GM23338 (cell line): ENCODE results near the gene SETD1B. TPM values are rescaled to one million over a fixed set of nuclear protein-coding genes. Genes with fewer than 3 reads are reported as not detected.

Experiments
- ATAC-seq: fragments of 200-7000 bp; cut with Tn5 transposase; 3 replicates; pipeline ENCODE4 v1.9.1; 2020
- DNase-seq: peaks from one replicate; pipeline ENCODE4 v3.0.0-alpha.2; 2015; ENCODE audit warnings: low spot score
- H2AFZ ChIP-seq: fragments of 200-600 bp; sonication (generic); 2 replicates; pipeline ENCODE4 v1.8.0; 2016; ENCODE audit warnings: antibody characterized with exemption, mild to moderate bottlenecking, moderate library complexity
- H3F3A ChIP-seq: fragments of 200-600 bp; sonication (generic); replicated peaks from 2 replicates; pipeline ENCODE4 v1.8.0; 2017; ENCODE audit warnings: antibody characterized with exemption, mixed run types, low read depth
- H3K27ac ChIP-seq: fragments of 200-600 bp; sonication (generic); 2 replicates; pipeline ENCODE4 v1.6.1; 2016; ENCODE audit warnings: low read depth
- H3K27me3 ChIP-seq: fragments of 200-600 bp; sonication (generic); 2 replicates; pipeline ENCODE4 v1.8.0; 2016; ENCODE audit warnings: mild to moderate bottlenecking, mixed run types, moderate library complexity; ENCODE audit not compliant: insufficient read depth
- H3K36me3 ChIP-seq: fragments of 200-600 bp; sonication (generic); 2 replicates; pipeline ENCODE4 v1.8.0; 2016; ENCODE audit warnings: mild to moderate bottlenecking; ENCODE audit not compliant: insufficient read depth
- H3K4me1 ChIP-seq: fragments of 200-600 bp; sonication (generic); 2 replicates; pipeline ENCODE4 v1.8.0; 2016; ENCODE audit warnings: mild to moderate bottlenecking, moderate library complexity; ENCODE audit not compliant: insufficient read depth
- H3K4me2 ChIP-seq: fragments of 200-600 bp; sonication (generic); 2 replicates; pipeline ENCODE4 v1.7.1; 2017; ENCODE audit warnings: mixed run types
- H3K4me3 ChIP-seq: fragments of 200-600 bp; sonication (generic); 2 replicates; pipeline ENCODE4 v1.6.1; 2016; ENCODE audit warnings: mixed run types
- H3K79me2 ChIP-seq: fragments of 200-600 bp; sonication (generic); replicated peaks from 2 replicates; pipeline ENCODE4 v1.8.0; 2017; ENCODE audit warnings: mild to moderate bottlenecking; ENCODE audit not compliant: insufficient read depth
- H3K9me2 ChIP-seq: fragments of 200-600 bp; sonication (generic); 2 replicates; pipeline ENCODE4 v1.8.0; 2017; ENCODE audit not compliant: insufficient read depth
- H4K20me1 ChIP-seq: fragments of 200-600 bp; sonication (generic); replicated peaks from 2 replicates; pipeline ENCODE4 v1.8.0; 2017; ENCODE audit warnings: mild to moderate bottlenecking; ENCODE audit not compliant: insufficient read depth
- H3K27ac Mint-ChIP-seq: 2 replicates; pipeline ENCODE4 v1.8.0; 2020; ENCODE audit warnings: inconsistent platforms, mild to moderate bottlenecking, moderate library complexity, mixed read lengths
- H3K27me3 Mint-ChIP-seq: 3 replicates; pipeline ENCODE4 v1.8.0; 2022; ENCODE audit warnings: low read depth, mild to moderate bottlenecking, moderate library complexity, mixed read lengths, inconsistent platforms; ENCODE audit not compliant: insufficient read depth, poor library complexity
- H3K36me3 Mint-ChIP-seq: 3 replicates; pipeline ENCODE4 v1.8.0; 2021; ENCODE audit warnings: low read depth, mild to moderate bottlenecking, inconsistent platforms, moderate library complexity, mixed read lengths
- H3K4me1 Mint-ChIP-seq: 3 replicates; pipeline ENCODE4 v1.8.0; 2020; ENCODE audit warnings: mild to moderate bottlenecking, inconsistent platforms, mixed read lengths
- H3K4me3 Mint-ChIP-seq: 3 replicates; pipeline ENCODE4 v1.8.0; 2021; ENCODE audit warnings: moderate library complexity, mild to moderate bottlenecking, inconsistent platforms, mixed read lengths
- H3K9me3 Mint-ChIP-seq: 3 replicates; pipeline ENCODE4 v1.8.0; 2020; ENCODE audit warnings: moderate library complexity, mild to moderate bottlenecking, inconsistent platforms, mixed read lengths
- ETS1 ChIP-seq: IDR thresholded peaks from 2 replicates; pipeline ENCODE4 v1.6.1; 2016; ENCODE audit warnings: antibody characterized with exemption
- EZH2 ChIP-seq: fragments of 200-600 bp; sonication (generic); IDR thresholded peaks from one replicate; pipeline ENCODE4 v1.8.0; 2017; ENCODE audit warnings: antibody characterized with exemption, mild to moderate bottlenecking, low read depth; ENCODE audit not compliant: unreplicated experiment
- JUNB ChIP-seq: IDR thresholded peaks from one replicate; pipeline ENCODE4 v1.6.1; 2016; ENCODE audit warnings: antibody characterized with exemption; ENCODE audit not compliant: unreplicated experiment
- NANOG ChIP-seq: IDR thresholded peaks from 2 replicates; pipeline ENCODE4 v1.6.1; 2016; ENCODE audit warnings: antibody characterized with exemption, borderline replicate concordance
- REST ChIP-seq: IDR thresholded peaks from one replicate; pipeline ENCODE4 v1.6.1; 2018; ENCODE audit warnings: antibody characterized with exemption; ENCODE audit not compliant: unreplicated experiment
- STAT1 ChIP-seq: IDR thresholded peaks from one replicate; pipeline ENCODE4 v1.6.1; 2016; ENCODE audit warnings: antibody characterized with exemption; ENCODE audit not compliant: unreplicated experiment
- ZNF462 ChIP-seq: fragments of 250-450 bp; sonication (Bioruptor Pico); IDR thresholded peaks from 2 replicates; pipeline ENCODE4 v1.5.0; 2020; ENCODE audit warnings: mild to moderate bottlenecking, moderate library complexity
- polyA plus RNA-seq: library from polyadenylated mRNA; unstranded; fragments of >200 nt; fragmentation: Nextera tagmentation; extraction: Ambion mirVana; gene quantifications from 2 replicates; pipeline ENCODE4 v1.2.1, GENCODE V29; 2016
- total RNA-seq: library from RNA; depleted of rRNA; stranded (reverse); fragments of >200 nt; shearing (Covaris generic); gene quantifications from 2 replicates; pipeline ENCODE4 v1.2.3, GENCODE V29; 2014

SETD1B gene
- total and polyA plus RNA-seq, 2 experiments from 2014 or later, result 3.1 to 8.7 TPM

- no peak for TF ChIP-seq ZNF462
- TF ChIP-seq STAT1, result no peak
These were observed 20.0 kb upstream of the SETD1B start (continued) for GRCh38 chr12:121783766-121784165.

- H3K4me2 ChIP-seq, result no peak overlapping the region
- peaks cover 14% of the 10 kb centered on the region for H3K4me1 Mint-ChIP-seq
- TF ChIP-seq NANOG (no peak), STAT1 (no peak), REST (no peak), EZH2 (no peak), JUNB (no peak), ETS1 (no peak)
These were observed 19.3 kb upstream of the SETD1B start for GRCh38 chr12:121784460-121784859.

More at GRCh38 chr12:121784460-121784859, 19.3 kb upstream of the SETD1B start:
- ATAC-seq (no peak), DNase-seq (no peak)
- Mint-ChIP-seq H3K27me3 (peaks cover 24% of the 10 kb centered on the region), H3K4me3 (no peak overlapping the region), H3K9me3 (no peaks in the 10 kb centered on the region), H3K36me3 (peaks cover 11% of the 10 kb centered on the region), H3K27ac (no peak overlapping the region)
- Histone ChIP-seq H4K20me1 (peaks cover 50% of the 10 kb centered on the region), H3K9me2 (no peaks in the 10 kb centered on the region), H3K27ac (no peak overlapping the region), H3F3A (peaks cover 16% of the 10 kb centered on the region; the same call in 1 of the 2 replicates), H3K4me3 (no peak overlapping the region), H3K36me3 (0 out of 2 replicates have a peak, but pooled peaks cover 5% of the 10 kb centered on the region), H3K79me2 (no peaks in the 10 kb centered on the region; the same call in 1 of the 2 replicates), H3K4me1 (peaks cover 11% of the 10 kb centered on the region), H2AFZ (no peak overlapping the region), H3K27me3 (no peaks in the 10 kb centered on the region)
